ENCODE results near the gene XKR7. TPM values are rescaled to one million over a fixed set of nuclear protein-coding genes. Genes with fewer than 3 reads are reported as not detected.

Gene XKR7
- total RNA-seq, 1 donor from 2014 or later: not detected

Other genes with a start within 250 kb of the XKR7 start
- gene BCL2L1, start 245.3 kb upstream of the XKR7 start, total RNA-seq: 48.7 TPM
- gene TPX2, start 228.9 kb upstream of the XKR7 start, total RNA-seq: 0.97 TPM
- 0.19 TPM for gene MYLK2, start 148.8 kb upstream of the XKR7 start, total RNA-seq
- gene FOXS1, start 122.5 kb upstream of the XKR7 start, total RNA-seq: 0.62 TPM
- 2.5 TPM for gene DUSP15, start 97.6 kb upstream of the XKR7 start, total RNA-seq
- gene TTLL9, start 97.5 kb upstream of the XKR7 start, total RNA-seq: not detected
- 11.1 TPM for gene PDRG1, start 16.1 kb upstream of the XKR7 start, total RNA-seq
- gene CCM2L, start 42.3 kb downstream of the XKR7 start, total RNA-seq: 8.5 TPM
- 4.9 TPM for gene HCK, start 84.1 kb downstream of the XKR7 start, total RNA-seq
- gene TM9SF4, start 141.6 kb downstream of the XKR7 start, total RNA-seq: 23.0 TPM
- 5.7 TPM for gene PLAGL2, start 239.6 kb downstream of the XKR7 start, total RNA-seq
- 24.9 TPM for gene POFUT1, start 239.7 kb downstream of the XKR7 start, total RNA-seq